ENCODE data around the gene EMB.
"Not testable (repeated sequence)": the region's sequence is repeated elsewhere in the genome, so short reads cannot be mapped to it uniquely, and the experiment has no call there.

The EMB gene

GRCh38 chr5:50440651-50441492 is at the start of gene EMB:
EMB (minus strand) TSS chr5:50441288; CDS start chr5:50441151, 137 bp downstream.
- peak; percentile 84 for DNase-seq

GRCh38 chr5:50489491-50489890 is 48.4 kb upstream of the EMB start:
- DNase-seq, result peak; percentile 14

GRCh38 chr5:50478790-50479189 is 37.7 kb upstream of the EMB start:
- DNase-seq, result not testable (repeated sequence)

GRCh38 chr5:50476549-50476948 is 35.5 kb upstream of the EMB start:
- DNase-seq, result no peak

GRCh38 chr5:50465015-50465414 is 23.9 kb upstream of the EMB start:
- DNase-seq, result not testable (repeated sequence)

GRCh38 chr5:50463726-50464125 is 22.6 kb upstream of the EMB start:
- DNase-seq, result no peak

GRCh38 chr5:50463047-50463446 is 22.0 kb upstream of the EMB start:
- DNase-seq, result no peak

- not testable (repeated sequence) for DNase-seq
Observed at GRCh38 chr5:50462579-50462978, 21.5 kb upstream of the EMB start.

GRCh38 chr5:50458372-50458771 is 17.3 kb upstream of the EMB start:
- DNase-seq, result peak; percentile 60

- not testable (repeated sequence) for DNase-seq
Observed at GRCh38 chr5:50449241-50449640, 8.2 kb upstream of the EMB start.

- no peak for DNase-seq
Observed at GRCh38 chr5:50447941-50448340, 6.9 kb upstream of the EMB start.

GRCh38 chr5:50447228-50447627 is 6.1 kb upstream of the EMB start:
- no peak for DNase-seq

- peak; percentile 65 for DNase-seq
Observed at GRCh38 chr5:50445296-50445949, 4.3 kb upstream of the EMB start.

GRCh38 chr5:50442559-50443539 is 1.8 kb upstream of the EMB start:
- DNase-seq, result not testable (repeated sequence)

GRCh38 chr5:50441493-50441955 is 436 bp upstream of the EMB start:
- no peak for DNase-seq

GRCh38 chr5:50439221-50439620 is 1.9 kb downstream of the EMB start:
- DNase-seq, result no peak

- DNase-seq, result not testable (repeated sequence)
Observed at GRCh38 chr5:50438060-50438459, 3.0 kb downstream of the EMB start.

GRCh38 chr5:50435168-50435567 is 5.9 kb downstream of the EMB start:
- DNase-seq, result no peak

GRCh38 chr5:50431133-50431904 is 9.8 kb downstream of the EMB start:
- DNase-seq, result not testable (repeated sequence)

- DNase-seq, result not testable (repeated sequence)
Observed at GRCh38 chr5:50423100-50423799, 17.8 kb downstream of the EMB start.
